HG02642 (cell line): ENCODE data around the gene SKA1.

Experiments
- ATAC-seq: cut with Tn5 transposase; IDR thresholded peaks from one replicate; pipeline ENCODE4 v1.9.1; 2021; ENCODE audit warnings: mild to moderate bottlenecking; ENCODE audit not compliant: unreplicated experiment, poor library complexity

Gene SKA1, protein sequence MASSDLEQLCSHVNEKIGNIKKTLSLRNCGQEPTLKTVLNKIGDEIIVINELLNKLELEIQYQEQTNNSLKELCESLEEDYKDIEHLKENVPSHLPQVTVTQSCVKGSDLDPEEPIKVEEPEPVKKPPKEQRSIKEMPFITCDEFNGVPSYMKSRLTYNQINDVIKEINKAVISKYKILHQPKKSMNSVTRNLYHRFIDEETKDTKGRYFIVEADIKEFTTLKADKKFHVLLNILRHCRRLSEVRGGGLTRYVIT

DNA sequence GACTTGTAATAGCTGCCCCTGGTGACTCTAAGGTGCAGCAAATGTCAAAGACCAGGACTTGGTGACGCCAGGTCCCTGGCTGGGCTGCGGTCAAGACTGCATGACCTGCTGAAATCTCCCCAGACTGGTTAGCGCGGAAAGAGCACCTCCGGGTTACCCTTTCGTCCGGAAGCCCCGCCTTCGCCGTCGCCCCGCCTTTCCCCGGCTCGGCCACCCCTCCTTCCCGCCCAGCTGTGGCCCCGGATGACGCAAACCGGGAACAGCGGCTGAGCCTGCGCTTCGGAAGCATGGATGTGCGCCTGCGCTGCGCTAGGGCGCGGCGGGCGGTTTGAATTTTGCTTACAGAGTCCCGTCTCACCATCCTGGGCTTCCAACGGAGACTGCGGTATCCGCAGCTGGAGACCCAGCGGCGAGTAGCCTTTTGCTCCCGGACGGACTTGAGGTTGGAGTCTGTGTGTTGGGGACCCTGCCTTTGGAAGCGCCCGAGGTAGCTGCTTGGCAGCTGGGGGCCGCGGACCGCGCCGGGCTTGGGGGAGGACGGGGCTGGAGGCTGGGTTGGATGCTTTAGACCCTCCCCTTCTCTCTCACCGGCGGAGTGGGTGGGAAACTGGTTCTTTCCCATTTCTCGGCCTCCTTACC is at the start of gene SKA1:
Gene SKA1 (plus strand): TSS at position 294 of the 639 bp plus-strand sequence. CDS start 785 bp downstream, outside the sequence.
- peak; percentile 96 for ATAC-seq

- no peak for ATAC-seq
Measured at GRCh38 chr18:50327983-50328382, 46.9 kb upstream of the SKA1 start.

DNA sequence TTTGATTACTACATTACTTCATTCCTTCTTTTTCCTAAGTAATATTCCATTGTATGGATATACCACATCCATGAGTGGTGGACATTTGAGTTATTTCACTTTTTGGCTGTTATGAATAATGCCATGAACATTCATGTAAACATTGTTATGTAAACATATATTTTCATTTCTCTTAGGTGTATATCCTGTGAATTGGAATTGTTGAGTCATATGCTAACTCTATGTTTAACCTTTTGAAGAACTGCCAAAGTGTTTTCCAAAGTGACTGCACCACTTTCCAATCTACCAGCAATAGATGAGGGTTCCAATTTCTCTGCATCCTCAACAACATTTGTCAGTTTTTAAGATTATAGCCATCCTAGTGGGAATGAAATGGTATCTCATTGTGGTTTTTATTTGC is 44.7 kb upstream of the SKA1 start:
- ATAC-seq, result no peak

DNA sequence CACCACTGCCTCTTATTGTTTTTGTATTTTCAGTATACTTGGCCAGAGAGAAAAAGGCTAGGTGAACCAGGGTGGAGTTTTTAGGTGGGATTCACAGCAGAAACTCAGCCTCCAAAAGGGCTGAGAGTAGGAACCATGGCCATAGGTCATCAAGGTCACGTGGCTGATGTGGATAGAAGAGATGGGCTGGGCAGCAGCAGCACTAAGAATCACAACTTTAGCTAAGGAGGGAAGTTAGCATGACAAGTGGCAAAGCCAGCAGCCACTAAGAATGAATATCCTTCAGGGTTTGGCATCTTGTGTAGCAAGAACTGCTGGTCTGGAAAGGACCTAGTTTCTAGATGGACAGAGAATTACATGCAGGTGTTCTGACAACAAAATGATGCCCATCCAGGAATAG is 43.2 kb upstream of the SKA1 start:
- no peak for ATAC-seq

DNA sequence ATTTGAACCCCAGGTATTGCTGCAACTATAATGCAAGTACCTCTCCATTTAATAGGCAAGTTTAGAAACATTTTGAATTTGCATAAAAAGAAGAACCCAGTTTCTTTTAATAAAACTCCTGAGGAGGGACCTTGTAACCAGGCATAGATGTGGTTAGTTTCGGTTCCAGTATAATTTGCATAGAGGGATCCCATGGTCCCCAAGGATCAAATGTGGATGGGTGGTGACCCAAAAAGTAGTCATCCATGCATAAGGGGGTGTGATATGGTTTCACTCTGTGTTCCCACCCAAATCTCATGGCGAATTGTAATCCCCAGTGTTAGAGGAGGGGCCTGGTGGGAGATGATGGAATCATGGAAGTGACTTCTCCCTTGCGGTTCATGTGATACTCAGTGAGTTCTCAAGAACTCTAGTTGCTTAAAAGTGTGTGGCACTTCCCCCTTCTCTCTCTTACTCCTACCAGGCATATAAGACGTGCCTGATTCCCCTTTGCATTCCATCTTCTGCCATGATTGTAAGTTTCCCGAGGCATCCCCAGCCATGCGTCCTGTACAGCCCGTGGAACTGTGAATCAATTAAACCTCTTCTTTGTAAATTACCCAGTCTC is 40.2 kb upstream of the SKA1 start:
- ATAC-seq, result peak; percentile 51

- ATAC-seq, result no peak
Measured at GRCh38 chr18:50338122-50338521, 36.7 kb upstream of the SKA1 start.

GRCh38 chr18:50338715-50339114 is 36.1 kb upstream of the SKA1 start:
- no peak for ATAC-seq

DNA sequence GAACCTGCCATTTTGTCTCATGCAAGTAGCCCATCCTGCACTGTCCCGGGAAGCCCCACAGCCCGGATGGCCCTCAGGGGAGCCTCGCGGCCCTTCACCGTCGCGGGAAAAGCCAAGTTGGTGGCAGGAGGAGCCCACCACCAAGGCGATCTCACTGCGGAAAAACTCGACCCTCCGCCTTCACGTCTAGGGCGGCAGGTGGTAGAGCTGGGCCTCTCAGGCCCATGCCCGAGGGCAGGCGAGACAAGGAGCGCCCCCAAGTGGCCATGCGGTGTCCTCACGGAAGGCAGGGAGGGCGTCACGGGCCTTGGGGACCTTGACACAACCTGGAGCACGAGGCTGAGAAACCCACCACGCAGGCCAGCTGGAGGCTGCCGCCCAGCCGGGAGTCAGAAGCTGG is 34.8 kb upstream of the SKA1 start:
- ATAC-seq, result no peak

GRCh38 chr18:50341443-50341842 is 33.4 kb upstream of the SKA1 start:
- no peak for ATAC-seq

GRCh38 chr18:50350699-50351098 is 24.1 kb upstream of the SKA1 start:
- ATAC-seq, result no peak

DNA sequence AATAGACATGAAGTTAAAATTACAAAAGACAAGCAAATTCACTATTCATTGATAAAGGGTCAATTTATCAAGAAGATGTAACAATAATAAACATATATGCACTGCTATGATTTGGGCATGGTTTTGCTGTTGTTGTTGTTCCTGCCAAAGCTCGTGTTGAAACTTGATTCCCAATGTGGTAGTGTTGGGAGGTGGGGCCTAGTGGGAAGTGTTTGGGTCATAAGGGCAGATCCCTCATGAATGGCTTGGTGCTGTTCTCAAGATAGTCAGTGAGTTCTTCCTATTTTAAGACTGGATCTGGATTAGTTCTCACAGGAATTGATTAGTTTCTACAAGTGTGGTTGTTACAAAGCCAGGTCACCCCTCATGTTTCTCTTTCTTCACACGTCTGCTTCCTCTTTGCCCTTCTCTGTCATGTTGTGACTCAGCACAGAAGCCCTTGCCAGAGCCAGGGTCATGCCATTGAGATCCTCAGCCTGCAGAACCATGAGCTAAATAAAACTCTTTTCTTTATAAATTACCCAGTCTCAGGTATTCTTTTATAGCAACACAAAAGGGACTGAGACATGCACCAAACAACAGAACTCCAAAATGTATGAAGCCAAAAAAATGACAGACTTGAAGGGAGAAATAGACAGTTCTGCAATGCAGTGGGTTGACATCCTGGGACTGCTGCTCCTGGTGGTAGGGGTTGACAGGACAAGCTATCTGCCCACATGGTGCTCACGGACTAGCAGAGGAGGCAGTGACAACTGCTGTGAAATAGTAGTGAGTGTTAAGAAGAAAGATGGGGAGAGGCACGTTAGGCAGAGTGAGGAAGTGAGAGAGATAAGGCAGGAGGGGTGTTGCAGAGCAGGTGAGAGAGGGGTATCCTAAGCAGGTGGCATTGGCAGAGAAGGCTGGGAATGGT is 18.6 kb upstream of the SKA1 start:
- ATAC-seq, result peak; percentile 84

GRCh38 chr18:50358844-50359243 is 16.0 kb upstream of the SKA1 start:
- no peak for ATAC-seq

DNA sequence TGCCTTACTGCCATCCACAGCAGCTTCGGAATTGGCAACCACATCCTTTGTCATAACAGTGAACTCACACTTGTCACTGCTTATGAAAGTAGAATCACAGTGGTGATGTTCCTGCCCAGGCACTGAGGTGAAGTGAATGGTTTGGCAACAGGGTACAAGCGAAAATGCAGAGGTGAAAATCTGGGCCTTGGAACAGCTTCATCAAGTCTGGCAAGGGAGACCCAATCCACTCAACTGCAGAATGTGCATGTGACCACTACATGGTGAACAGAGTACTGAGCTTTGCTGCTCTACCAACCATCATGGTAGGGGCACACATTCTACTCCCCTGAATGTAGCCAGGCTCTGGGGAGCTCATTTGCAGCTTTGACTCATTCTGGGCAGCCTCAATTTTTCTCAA is 15.0 kb upstream of the SKA1 start:
- no peak for ATAC-seq

DNA sequence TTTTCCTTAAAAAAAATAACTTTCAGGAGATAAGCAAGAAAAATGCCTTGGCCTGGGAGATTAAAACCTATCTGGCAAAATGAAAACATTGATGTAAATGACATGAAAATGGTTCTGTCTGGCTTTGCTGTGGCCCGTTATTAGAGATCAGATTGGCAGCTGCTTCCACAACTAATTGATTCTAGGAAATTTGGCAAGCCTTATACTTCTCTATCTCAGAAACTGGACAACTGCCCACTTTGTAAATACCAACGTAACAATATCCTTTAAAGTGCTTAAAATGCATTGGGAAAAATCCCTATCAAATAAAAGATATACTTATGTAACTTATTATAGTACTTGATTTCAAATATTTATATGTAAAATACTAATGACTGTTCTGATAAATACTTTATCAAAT is 14.2 kb upstream of the SKA1 start:
- no peak for ATAC-seq

DNA sequence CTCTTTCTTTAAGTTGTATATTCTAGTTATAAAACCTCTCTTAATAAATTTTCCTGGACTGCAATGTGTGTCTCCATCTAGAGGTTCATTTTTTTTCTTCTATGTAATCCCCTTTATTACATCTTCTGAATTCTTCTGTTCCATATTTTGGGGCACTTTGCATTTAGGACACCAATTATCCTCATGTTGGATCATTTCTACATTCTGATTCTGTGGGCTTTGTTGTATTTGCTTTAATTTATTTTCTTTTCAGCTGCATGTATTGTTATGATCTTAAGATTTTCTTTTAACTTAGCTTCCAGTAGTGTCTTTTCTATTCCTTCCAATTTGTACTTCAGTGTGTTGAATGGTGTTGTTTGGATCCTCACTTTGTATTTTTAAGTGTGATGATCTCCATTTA is 5.2 kb upstream of the SKA1 start:
- no peak for ATAC-seq

- no peak for ATAC-seq
Measured at GRCh38 chr18:50372743-50373142, 2.1 kb upstream of the SKA1 start.

- no peak for ATAC-seq
Measured at GRCh38 chr18:50373561-50374219, 1.2 kb upstream of the SKA1 start.

DNA sequence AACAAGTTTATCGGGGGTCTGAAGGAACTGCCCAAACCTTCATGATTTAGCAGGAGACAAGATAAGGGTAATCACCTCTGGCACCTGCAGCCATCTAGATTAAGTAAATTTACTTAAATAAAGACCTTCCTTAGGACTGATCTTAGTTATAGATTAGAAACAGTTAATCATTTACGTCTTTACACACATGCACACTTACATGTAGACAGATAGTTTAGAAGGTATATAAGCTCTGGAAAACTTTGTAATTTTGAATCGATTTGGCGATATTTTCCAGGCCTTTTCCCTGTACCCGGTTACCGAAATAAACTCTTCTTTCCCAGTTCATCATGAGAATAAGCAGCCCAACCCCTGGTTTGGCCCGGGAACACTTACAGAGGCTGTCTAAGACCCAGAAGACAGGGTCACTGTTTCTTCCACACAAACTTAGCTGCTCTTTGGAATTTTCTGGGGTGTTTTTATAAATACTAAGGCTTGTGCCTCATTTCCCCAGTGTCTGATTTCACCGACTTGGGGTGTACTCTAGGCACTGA is 560 bp upstream of the SKA1 start:
- no peak for ATAC-seq

- no peak for ATAC-seq
Measured at GRCh38 chr18:50377061-50377798, 2.4 kb downstream of the SKA1 start.
